ENCODE measurements around the gene EVPLL. TPM values are rescaled to one million over a fixed set of nuclear protein-coding genes. Genes with fewer than 3 reads are reported as not detected.
"Not testable (repeated sequence)": the region's sequence is repeated elsewhere in the genome, so short reads cannot be mapped to it uniquely, and the experiment has no call there.

Gene EVPLL
- total RNA-seq, result not detected in 2 replicates

DNA sequence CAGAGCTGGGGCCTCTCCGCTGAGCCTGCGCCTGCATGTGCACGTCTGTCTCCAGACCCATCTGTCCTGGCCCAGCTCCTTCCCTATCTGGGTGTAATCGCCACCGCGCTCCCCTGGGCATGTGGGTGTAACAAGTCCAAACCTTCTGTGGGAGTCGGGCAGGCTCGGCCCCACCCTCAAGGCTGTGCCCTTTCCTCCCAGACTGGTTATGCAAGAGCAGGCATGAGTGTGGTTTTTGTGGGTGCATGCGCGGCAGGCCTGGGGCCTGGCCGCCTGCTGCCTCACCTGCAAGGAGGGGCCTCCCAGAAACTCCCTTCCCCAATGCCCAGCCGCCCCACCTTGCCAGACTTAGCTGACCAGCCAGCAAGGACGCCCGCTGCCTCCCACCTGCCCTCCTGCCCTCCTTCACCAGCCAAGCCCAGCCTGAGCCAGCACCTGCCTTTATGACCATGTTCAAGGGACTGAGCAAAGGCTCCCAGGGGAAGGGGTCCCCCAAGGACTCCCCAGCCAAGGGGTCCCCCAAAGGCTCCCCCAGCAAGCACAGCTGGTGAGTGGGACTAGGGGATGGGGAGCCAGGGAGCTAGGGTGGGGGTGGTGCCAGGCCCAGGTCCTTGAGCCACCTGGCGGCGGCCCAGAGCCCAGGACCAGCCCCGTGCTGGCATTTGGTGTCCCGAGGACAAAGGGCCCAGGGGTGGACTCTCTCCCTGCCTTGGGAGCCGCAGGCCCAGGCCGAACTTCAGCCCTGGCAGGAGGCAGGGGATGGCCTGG, at the start of gene EVPLL:
TSS of gene EVPLL (plus strand) at position 342 of the 768 bp plus-strand sequence. CDS start 3,160 bp downstream, outside the sequence.
- DNase-seq (ENCODE audit: low read depth in 2 of 2), result no peak

DNA sequence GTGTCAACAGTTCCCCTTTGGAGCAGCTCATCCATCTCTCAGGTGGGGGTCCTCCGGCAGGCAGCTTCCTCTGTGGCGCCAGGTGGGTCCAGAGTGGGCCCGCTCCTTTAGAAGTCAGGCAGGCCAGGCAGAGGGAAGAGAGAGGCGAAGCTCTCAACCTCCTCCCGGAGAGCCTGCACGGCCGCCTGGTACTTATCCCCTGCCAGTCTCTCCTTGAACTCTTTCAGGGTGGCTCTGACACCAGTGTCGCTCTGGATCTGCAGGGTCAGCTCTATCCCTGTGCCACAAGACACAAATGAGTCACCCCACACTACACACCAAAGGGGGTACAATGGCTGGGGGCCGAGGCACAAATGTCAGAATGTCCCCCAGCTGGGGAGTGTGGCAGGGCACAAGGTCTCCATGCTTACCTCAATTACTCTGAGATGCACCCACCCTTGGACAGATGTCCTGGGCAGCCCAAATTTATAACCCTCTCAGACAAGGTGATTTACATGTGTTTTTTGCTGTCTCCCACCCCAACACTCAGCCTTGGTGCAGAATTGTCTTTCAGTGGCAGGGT, 48.9 kb upstream of the EVPLL start:
- DNase-seq (ENCODE audit: low read depth in 2 of 2), result no peak

DNA sequence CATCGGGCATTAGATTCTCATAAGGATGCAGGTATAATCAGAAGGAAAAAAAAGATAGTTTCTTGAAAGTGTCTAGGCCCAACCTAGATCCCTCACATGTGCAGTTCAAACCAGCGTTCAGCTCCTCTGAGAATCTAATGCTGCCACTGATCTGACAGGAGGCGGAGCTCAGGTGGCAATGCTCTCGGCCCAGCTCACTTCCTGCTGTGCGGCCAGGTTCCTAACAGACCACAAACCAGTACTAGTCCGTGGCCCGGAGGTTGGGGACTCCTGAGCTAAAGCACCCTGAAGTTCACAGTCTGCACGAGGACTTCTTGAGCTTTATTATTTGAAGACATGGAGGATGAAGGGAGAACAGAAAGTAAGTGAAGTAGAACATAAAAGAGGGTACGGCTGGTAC, 45.7 kb upstream of the EVPLL start:
- DNase-seq (ENCODE audit: low read depth in 2 of 2), result no peak

DNA sequence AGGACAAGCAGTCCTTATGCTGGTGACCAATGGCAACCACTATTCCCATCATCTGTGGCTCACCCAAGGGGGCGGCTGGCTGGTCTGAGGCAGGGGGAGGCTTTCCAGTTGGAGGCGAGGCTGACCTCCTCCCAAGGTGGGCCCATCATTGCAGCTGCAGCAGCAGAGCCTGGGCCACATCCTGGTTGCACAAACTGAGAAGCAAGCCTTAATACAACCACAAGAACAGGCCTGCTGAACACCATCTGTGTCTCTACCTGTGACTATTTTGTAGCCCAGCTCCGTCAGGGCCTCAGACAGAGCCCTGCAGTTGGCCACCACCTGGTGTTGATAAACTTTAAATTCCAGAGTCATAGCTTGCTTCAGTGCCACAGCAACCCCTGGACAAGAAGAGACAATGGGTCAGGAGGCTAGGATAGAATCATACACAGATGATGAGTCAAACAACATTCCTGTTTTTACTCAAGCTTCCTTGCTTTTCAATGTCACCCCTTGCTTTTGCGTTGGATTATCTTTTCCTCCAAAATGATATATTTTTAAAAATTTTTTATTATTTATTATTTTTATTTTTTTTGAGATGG, 44.6 kb upstream of the EVPLL start:
- DNase-seq (ENCODE audit: low read depth in 2 of 2), result no peak

DNA sequence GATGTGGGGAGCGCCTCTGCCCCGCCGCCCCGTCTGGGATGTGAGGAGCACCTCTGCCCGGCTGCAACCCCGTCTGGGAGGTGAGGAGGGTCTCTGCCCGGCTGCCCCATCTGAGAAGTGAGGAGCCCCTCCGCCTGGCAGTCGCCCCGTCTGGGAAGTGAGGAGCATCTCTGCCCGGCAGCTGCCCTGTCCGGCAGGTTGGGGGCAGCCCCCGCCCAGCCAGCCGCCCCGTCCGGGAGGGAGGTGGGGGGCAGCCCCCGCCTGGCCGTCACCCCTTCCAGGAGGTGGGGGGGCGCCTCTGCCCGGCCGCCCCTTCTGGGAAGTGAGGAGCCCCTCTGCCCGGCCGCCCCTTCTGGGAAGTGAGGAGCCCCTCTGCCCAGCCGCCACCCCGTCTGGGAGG, 39.4 kb upstream of the EVPLL start:
- not testable (repeated sequence) for DNase-seq (ENCODE audit: low read depth in 2 of 2)

DNA sequence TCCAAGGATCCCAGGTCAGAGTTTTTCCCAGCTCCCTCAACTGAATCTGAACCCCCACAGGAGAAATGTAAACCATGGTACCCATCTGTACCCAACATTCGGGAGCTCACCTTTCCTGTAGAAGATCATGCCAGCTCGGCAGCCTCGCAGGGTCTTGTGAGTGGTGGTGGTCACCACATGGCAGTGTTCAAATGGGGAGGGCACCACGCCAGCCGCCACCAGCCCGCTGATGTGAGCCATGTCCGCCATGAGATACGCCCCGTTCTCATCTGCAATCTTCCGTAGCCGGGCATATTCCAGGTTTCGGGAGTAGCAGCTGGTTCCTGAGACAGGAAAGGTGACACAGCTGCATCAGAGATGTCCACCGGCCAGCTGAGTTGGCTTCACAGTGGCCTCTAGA, 37.6 kb upstream of the EVPLL start:
- no peak for DNase-seq (ENCODE audit: low read depth in 2 of 2)

DNA sequence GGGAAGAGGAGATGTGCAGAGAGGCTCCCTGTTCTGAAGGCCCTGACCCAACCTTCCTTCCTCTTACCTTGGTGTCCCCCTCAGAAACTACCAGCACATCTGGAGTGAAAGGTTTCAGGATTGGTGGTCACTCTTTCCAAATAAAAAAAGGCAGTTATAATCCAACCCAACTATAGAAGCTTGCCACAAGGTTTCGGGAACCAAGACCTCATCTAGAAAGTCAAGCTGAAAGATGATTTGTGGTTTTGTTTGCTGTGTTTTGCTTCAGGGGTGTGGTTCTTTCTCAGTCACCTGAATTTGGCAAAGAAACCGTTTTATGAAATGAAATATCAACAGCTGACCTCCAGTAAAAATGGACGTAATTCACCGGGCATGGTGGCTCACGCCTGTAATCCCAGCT, 33.6 kb upstream of the EVPLL start:
- no peak for DNase-seq (ENCODE audit: low read depth in 2 of 2)

DNA sequence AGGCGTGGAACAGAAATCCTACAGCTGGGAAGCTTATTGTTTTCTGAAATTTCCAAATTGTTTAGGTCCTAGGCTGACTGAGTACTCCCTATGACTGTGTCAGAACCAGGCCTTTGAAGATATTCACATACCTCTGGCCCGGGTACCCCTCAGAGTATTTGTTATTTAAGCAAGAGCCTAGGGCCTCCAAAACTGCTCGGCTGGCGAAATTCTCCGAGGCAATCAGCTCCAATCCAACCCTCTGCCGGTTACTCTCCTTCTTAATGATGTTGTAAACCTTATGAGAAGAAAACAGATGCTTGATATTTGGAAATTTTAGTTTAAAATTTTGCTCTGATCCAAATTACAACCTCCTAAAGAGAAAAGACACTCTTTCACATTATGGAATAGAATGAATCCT, 24.0 kb upstream of the EVPLL start:
- DNase-seq (ENCODE audit: low read depth in 2 of 2), result no peak

DNA sequence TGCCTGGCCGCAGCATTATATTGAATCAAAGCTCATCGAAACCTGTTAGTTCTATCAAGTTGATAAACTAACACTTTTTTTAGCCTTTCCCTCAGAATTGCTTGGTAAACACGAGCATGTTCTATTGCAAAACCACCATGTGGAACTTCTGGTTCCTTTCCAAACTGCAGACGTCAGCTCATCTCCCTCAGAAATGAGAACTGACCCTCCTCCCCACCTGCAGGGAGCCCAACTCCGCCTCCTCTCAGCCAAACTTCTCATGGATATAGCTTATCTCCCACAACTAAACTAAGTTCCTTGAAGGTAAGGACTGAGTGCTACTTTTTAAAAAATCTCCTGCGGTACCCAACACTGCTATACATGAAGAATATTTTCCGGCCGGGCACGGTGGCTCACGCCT, 21.0 kb upstream of the EVPLL start:
- no peak for DNase-seq (ENCODE audit: low read depth in 2 of 2)

DNA sequence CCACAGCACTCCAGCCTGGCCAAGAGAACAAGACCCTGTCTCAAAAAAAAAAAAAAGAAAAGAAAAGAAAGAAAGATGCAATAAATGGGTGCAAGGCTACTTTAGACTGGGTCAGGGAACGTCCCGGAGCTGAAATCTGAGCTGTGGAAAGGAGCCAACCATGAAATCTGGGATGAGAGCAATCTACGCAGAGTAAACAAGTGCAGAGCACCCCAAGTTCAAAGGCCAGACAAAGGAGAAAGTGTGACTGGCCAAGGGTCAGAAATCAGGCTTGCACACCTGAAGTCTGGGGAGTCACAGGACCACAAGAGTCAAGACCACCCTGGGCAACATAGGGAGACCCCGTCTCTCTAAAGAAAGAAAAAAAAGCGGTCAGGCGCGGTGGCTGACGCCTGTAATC, 17.1 kb upstream of the EVPLL start:
- no peak for DNase-seq (ENCODE audit: low read depth in 2 of 2)

DNA sequence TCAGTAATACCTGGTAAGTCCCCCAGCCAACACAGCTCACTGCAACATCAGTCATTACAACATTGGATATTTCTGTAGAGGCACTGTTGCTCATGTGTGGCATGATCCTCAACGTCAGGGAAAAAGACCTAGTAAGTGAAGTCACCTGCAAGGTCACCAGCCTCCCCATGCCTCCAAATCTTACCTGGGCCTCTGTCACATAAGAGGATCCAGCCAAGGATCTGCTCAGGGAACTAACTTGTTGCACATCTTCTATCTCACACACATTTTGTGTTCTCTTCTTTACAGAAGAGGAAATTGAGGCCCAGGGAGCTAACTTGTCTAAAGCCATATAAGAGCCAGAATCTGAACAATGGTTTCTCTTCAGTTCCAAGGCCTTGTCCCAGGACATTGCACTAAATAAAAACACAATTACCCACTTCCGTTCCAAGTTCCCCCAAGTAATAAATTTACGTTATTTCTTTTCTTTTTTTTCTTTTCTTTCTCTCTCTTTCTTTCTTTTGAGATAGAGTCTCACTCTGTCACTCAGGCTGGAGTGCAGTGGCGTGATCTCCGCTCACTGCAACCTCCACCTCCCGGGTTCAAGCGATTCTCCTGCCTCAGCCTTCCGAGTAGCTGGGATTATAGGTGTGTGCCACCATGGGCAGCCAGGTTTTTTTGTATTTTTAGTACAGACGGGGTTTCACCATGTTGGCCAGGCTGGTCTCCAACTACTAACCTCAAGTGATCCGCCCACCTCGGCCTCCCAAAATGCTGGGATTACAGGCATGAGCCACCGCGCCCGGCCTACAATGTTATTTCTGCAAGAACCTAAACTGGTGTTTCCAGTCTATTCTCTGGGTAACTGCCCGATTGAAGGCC, 15.5 kb upstream of the EVPLL start:
- no peak for DNase-seq (ENCODE audit: low read depth in 2 of 2)

DNA sequence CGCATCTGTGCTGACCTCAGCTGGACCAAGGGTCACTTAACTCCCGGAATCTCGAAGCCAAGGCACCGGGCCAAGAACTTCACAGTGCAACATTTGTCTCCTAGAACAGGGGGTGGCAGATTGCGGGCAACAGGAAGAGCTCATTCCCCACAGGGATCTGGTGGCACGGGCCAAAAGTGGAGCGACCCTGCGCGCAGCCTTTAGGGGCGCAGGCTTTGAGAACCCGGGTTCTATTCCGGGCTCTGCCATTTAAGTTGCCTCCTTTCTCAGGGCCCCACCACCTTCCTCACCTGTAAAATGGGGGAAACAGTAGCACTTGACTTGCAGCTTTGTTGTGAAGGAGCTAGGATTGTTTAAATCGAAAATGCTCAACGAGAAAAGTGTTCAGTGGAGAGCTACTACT, 14.9 kb upstream of the EVPLL start:
- DNase-seq (ENCODE audit: low read depth in 2 of 2), result peak in 1 of 2 donors; percentile 17

DNA sequence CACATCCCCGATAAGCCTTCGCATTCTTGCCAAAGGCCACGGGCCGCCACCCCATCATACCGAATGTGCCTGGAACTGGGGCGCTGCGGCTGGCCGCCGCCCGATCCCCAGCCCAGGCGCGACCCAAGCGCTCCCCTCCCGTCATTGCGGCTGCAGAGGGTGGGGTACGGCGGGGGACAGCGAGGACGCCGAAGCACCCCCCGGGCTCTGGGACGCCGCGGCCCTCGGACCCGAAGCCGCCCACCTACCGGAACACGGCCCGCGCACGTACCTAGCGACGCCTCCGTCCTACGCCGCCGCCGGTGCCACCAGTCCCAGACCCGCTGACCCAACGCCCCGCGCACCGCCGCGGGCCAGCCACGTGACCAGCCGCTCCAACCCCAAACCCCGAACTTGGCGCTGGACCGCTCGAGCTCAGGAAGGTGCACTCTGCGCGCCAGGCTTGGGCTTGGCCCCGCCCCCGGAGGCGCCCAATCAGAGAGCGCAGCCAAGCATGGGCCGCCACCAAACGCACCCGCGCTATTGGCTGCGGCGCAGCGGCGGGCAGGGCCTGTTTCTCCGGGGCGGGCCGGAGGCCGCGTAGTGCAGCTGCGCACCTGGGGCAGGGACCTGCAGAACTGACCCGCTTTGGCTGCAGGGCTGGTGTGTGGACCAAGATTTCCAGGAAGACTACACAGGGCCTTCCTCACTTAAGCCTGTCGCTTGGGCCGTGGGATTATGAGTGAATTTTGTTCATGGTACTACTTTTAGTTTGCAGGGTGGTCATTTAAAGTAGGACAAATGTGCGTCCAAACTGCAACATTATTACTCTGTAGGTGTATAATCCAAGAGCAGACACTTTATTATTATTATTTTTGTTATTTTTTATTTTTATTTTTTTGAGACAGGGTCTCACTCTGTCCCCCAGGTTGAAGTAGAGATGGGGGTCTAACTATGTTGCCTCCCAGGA, 14.2 kb upstream of the EVPLL start, which contains the start of gene SHMT1:
TSS of gene SHMT1 (minus strand) at position 450 of the 949 bp plus-strand sequence. CDS start 7,569 bp downstream, outside the sequence.
- DNase-seq (ENCODE audit: low read depth in 2 of 2), result peak; percentile 67 to 91

DNA sequence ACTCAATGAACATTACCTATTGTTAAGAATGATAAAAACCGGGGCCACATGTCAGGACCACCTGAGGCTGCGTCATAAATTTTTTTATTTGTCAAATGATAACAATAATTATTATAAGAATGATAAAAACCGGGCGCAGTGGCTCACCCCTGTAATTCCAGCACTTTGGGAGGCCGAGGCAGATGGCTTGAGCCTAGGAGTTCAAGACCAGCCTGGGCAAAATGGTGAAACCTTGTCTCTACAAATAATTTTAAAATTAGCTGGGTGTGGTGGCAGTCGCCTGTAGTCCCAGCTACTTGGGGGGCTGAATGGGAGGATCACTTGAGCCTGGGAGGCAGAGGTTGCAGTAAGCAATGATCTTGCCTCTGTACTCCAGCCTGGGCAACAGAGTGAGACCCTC, 13.4 kb upstream of the EVPLL start:
- DNase-seq (ENCODE audit: low read depth in 2 of 2), result no peak

DNA sequence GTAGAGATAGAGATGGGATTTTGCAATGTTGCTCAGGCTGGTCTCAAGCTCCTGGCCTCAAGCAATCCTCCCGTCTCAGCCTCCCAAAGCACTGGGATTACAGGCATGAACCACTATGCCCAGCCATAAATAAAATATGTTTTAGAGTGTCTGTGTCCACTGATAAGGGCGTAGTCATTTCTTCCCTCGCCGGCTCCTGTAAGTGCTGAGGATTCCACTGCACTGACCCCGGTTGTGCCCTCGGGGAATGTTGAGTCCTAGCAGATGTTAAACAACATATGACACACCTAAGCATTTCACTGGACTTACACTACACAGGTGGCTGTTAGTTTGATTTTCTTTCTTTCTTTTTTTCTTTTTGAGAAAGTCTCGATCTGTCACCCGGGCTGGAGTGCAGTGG, 8.6 kb upstream of the EVPLL start:
- DNase-seq (ENCODE audit: low read depth in 2 of 2), result no peak

DNA sequence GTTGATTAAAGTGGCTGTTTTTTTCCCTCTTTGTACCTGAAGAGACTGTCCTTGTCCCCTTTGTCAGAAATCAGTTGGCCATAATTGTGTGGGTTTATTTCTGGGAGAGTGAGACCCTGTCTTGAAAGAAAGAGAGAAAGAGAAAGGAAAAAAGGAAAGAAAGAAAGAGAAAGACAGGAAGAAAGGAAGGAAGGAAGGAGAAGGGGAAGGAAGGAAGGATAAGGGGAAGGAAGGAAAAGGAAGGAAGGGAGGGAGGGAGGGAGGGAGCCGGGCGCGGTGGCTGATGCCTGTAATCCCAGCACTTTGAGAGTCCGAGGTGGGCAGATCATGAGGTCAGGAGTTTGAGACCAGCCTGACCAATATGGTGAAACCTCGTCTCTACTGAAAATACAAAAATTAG, 6.8 kb upstream of the EVPLL start:
- no peak for DNase-seq (ENCODE audit: low read depth in 2 of 2)

DNA sequence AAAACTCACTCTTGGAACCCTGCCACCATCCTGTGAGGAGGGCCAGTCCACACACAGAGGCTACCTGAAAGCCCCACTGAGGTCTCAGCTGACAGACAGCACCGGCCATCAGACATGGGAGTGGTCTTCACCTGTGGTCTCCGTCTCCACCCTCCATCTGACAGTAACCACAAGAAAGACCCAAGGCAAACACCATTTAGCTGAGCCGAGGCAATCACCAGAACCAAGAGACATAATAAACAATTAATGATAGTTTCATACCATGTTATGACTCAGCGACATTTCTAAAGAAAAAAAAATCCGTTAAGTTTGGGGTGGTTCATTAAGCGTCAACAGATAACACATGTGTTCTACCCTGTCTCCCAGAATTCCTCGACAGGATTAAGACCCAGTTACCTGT, 6.1 kb upstream of the EVPLL start:
- DNase-seq (ENCODE audit: low read depth in 2 of 2), result no peak

DNA sequence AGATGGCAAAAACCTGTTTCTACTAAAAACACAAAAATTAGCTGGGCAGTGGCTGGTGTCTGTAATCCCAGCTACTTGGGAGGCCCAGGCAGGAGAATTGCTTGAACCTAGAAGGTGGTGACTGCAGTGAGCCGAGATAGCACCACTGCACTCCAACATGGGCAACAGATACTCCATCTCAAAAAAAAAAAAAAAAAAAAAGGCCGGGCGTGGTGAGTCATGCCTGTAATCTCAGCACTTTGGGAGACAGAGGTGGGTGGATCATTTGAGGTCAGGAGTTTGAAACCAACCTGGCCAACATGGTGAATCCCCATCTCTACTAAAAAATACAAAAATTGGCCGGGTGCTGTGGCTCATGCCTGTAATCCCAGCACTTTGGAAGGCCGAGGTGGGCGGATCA, 4.4 kb upstream of the EVPLL start:
- not testable (repeated sequence) for DNase-seq (ENCODE audit: low read depth in 2 of 2)

DNA sequence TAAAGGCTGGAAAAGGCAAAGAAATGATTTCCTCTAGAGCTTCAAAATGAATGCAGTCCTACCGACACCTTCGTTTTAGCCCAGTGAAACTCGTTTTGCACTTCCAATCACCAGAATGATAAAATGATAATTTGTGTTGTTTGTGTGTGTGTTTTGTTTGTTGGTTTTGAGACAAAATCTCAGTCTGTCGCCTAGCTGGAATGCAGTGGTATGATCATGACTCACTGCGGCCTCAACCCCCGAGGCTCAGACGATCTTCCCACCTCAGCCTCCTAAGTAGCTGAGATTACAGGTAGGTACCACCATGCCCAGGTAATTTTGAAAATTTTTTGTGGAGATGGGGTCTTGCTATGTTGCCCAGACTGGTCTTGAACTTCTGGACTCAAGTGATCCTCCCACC, 3.4 kb upstream of the EVPLL start:
- DNase-seq (ENCODE audit: low read depth in 2 of 2), result no peak

DNA sequence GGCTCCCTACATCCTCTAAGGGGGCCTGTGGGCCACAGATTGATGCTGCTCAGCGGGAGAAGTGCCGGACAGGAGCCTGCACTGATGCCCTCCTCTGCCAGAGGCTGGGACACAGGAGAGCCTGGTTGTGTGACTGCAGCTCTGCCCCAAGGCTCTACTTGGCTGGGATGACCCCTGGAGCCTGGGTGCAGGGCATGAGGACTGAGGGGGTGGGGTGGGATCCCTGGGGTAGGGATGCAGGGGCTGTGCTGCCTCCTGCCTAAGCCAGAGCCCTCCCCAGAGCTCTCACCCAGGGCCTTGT, 577 bp downstream of the EVPLL start:
- no peak for DNase-seq (ENCODE audit: low read depth in 2 of 2)

DNA sequence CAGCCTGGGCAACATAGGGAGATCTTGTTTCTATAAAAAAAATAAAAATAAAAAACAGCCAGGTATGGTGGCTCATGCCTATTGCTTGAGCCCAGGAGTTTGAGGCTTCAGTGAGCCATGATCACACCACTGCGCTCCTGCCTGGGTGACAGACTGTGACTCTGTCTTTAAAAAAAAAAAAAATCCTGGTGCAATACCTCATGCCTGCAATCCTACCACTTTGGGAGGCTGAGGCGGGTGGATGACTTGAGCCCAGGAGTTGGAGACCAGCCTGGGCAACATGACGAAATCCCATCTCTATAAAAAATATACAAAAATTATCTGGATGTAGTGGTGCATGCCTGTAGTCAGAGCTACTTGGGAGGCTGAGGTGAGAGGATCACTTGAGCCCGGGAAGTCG, 1.0 kb downstream of the EVPLL start:
- DNase-seq (ENCODE audit: low read depth in 2 of 2), result not testable (repeated sequence)
